OCI-LY1 (cell line): ENCODE data around the gene GBX1.

ENCODE experiments used
- EZH2 ChIP-seq: fragments of 200-600 bp; sonication (generic), shearing (Covaris generic); IDR thresholded peaks from 2 replicates; pipeline ENCODE4 v1.8.0; 2017; ENCODE audit warnings: borderline replicate concordance, mixed run types, mild to moderate bottlenecking, antibody characterized with exemption, low read length, moderate library complexity, mixed read lengths
- TF ChIP-seq, protein P1 (sequence below): fragments of 200-600 bp; sonication (generic), shearing (Covaris generic); IDR thresholded peaks from 2 replicates; pipeline ENCODE4 v1.5.1; 2017; ENCODE audit warnings: mild to moderate bottlenecking, antibody characterized with exemption, low read length, moderate library complexity, mixed read lengths

DNA sequence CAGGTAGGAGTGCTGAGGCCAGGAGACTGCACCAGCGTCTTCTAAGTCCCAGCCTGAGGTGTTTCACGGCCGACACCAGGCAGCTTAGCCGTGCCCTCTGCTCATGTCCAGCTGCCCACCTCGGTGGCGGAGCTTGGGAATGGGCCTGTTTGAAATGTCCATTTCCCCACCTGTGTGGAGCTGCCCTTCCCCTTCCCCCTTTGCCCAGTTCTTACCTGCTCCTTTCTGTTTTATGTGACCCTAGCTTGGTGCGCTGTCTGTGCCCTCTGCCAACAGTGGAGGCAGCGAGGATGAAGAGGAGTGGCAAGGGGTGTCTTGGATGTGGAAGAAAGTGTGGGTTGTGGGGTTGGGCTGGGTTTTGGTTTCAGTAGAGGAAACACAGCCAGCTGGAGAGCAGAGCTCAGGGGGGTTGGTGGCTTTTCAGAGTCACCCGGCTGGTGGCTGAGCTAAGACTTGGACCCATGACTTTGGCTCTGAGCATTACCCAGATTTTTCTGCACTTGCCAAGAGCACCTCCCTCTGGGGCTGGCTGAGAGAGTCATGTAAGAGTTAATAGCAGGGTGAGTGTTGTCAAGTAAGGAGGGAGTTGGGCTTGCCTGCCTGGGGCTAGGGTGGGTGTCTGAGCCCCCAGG lies 37.4 kb downstream of the GBX1 start:
- TF ChIP-seq, protein P1, sequence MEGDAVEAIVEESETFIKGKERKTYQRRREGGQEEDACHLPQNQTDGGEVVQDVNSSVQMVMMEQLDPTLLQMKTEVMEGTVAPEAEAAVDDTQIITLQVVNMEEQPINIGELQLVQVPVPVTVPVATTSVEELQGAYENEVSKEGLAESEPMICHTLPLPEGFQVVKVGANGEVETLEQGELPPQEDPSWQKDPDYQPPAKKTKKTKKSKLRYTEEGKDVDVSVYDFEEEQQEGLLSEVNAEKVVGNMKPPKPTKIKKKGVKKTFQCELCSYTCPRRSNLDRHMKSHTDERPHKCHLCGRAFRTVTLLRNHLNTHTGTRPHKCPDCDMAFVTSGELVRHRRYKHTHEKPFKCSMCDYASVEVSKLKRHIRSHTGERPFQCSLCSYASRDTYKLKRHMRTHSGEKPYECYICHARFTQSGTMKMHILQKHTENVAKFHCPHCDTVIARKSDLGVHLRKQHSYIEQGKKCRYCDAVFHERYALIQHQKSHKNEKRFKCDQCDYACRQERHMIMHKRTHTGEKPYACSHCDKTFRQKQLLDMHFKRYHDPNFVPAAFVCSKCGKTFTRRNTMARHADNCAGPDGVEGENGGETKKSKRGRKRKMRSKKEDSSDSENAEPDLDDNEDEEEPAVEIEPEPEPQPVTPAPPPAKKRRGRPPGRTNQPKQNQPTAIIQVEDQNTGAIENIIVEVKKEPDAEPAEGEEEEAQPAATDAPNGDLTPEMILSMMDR: no peak
- no peak for TF ChIP-seq EZH2
